ENCODE data around the gene SMARCC2.

DNA sequence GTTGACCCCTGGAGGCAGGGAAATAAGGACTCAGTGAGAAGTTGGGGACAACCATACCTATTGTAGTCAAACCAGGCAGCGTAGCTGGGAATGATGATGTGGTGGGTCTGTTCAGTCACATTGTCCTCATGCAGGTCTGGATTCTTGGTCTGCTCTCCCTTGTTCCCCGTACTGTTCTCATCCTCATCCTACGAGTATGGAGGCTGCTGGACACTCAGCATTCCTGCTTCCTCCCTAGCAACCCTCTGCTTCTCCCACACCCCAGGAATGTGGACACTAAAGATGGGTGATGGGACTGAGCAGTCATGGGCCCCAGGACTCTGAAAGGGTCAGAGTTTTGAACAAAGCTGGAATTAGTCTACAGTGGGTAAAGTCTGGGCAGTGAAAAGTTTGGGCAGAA, 10.9 kb downstream of the SMARCC2 start:
- TF ChIP-seq CTCF (IDR thresholded peaks at IDR 0.05) (no peak), POLR2A (IDR thresholded peaks at IDR 0.05) (no peak), POLR2AphosphoS5 (IDR thresholded peaks at IDR 0.05) (no peak), EP300 (IDR thresholded peaks at IDR 0.05) (no peak)
